Tibial nerve (tissue), 4 donors: ENCODE measurements around the gene NFIA. TPM values are rescaled to one million over a fixed set of nuclear protein-coding genes. Genes with fewer than 3 reads are reported as not detected.

Experiments
- DNase-seq, 2 donors: peaks; one replicate each; pipeline ENCODE4 v3.0.0-alpha.2; 2019; ENCODE audit warnings: low spot score in 2 of 2
- H3K27ac ChIP-seq, 4 donors: fragments of 200-600 bp; sonication (generic) in 3 of 4; one replicate each; pipeline ENCODE4 v1.5.1; 2017 to 2019; ENCODE audit warnings: mild to moderate bottlenecking in 1 of 4
- H3K27me3 ChIP-seq, 2 donors: fragments of 200-600 bp; sonication (generic) in 1 of 2; one replicate each; pipeline versions ENCODE4 v1.5.1 to v1.6.0; 2017 to 2019
- H3K36me3 ChIP-seq, 3 donors: fragments of 200-600 bp; sonication (generic); one replicate each; pipeline ENCODE4 v1.5.1; 2018 to 2019
- H3K4me1 ChIP-seq, 4 donors: fragments of 200-600 bp; sonication (generic) in 3 of 4; one replicate each; pipeline ENCODE4 v1.5.1; 2017 to 2019
- H3K4me3 ChIP-seq, 4 donors: fragments of 200-600 bp; sonication (generic) in 3 of 4; one replicate each; pipeline ENCODE4 v1.5.1; 2017 to 2019; ENCODE audit warnings: mild to moderate bottlenecking in 1 of 4, moderate library complexity in 1 of 4
- H3K9me3 ChIP-seq, 4 donors: fragments of 200-600 bp; sonication (generic) in 3 of 4; one replicate each; pipeline ENCODE4 v1.5.1; 2017 to 2019
- CTCF ChIP-seq, 5 experiments: fragments of 200-600 bp in 3 of 5; fragments of 450-650 bp in 2 of 5; sonication (generic) in 3 of 5; IDR thresholded peaks; one replicate each; pipeline ENCODE4 v1.5.1; 2016 to 2019; ENCODE audit warnings: antibody characterized with exemption in 5 of 5, mild to moderate bottlenecking in 3 of 5, moderate library complexity in 2 of 5
- EP300 ChIP-seq, 2 donors: sonication (generic); formaldehyde crosslinking; IDR thresholded peaks; one replicate each; pipeline ENCODE4 v1.6.1; 2017; ENCODE audit warnings: antibody characterized with exemption in 2 of 2, mild to moderate bottlenecking in 1 of 2
- POLR2A ChIP-seq, 2 donors: fragments of 450-650 bp; IDR thresholded peaks; one replicate each; pipeline ENCODE4 v1.6.1; 2017; ENCODE audit warnings: antibody characterized with exemption in 2 of 2, mild to moderate bottlenecking in 2 of 2, moderate library complexity in 2 of 2
- WGBS, 2 donors: methylation state at CpG; one replicate each; pipeline ENCODE4 v1.1.5; 2018; 5-methylcytosine and 5-hydroxymethylcytosine counted together
- total RNA-seq, 4 donors: library from RNA; depleted of rRNA; stranded (reverse); fragments of >200 nt; gene quantifications; one replicate each; pipeline ENCODE4 v1.1.0, GENCODE V29; 2016

The NFIA gene
- total RNA-seq, 4 donors from 2014 or later = 71.2 to 81.4 (median 75.7) TPM

- Histone ChIP-seq H3K4me3 (no peak overlapping the region), H3K9me3 (peaks cover 0 to 10% (median 3%) of the 10 kb centered on the region in 4 donors), H3K36me3 (peaks cover 0 to 45% (median 0%) of the 10 kb centered on the region in 3 donors), H3K4me1 (peaks cover 0 to 26% (median 4%) of the 10 kb centered on the region in 4 donors), H3K27me3 (no peaks in the 10 kb centered on the region), H3K27ac (no peak overlapping the region)
- TF ChIP-seq EP300 (IDR thresholded peaks at IDR 0.05) = no peak
- no peak for TF ChIP-seq POLR2A (IDR thresholded peaks at IDR 0.05)
- TF ChIP-seq CTCF (IDR thresholded peaks at IDR 0.05) = no peak
- WGBS, 2 donors = 62 to 66% methylated on average over 4 of the region's 4 CpGs
- no peak for DNase-seq
These were observed 309.4 kb downstream of the NFIA start for GRCh38 chr1:61391730-61392129.

- Histone ChIP-seq H3K27me3 (no peaks in the 10 kb centered on the region), H3K4me1 (peaks cover 0 to 28% (median 4%) of the 10 kb centered on the region in 4 donors), H3K9me3 (peaks cover 0 to 10% (median 3%) of the 10 kb centered on the region in 4 donors), H3K27ac (peak overlapping the region in 1 of 4 donors; percentile 23), H3K36me3 (peaks cover 0 to 39% (median 0%) of the 10 kb centered on the region in 3 donors), H3K4me3 (no peak overlapping the region)
- DNase-seq = no peak
- TF ChIP-seq POLR2A (IDR thresholded peaks at IDR 0.05) (no peak), EP300 (IDR thresholded peaks at IDR 0.05) (no peak), CTCF (IDR thresholded peaks at IDR 0.05) (no peak)
- WGBS, 2 donors = 84 to 88% methylated on average over 11 of the region's 11 CpGs
These were observed 310.3 kb downstream of the NFIA start for GRCh38 chr1:61392409-61393242.

- H3K27me3 ChIP-seq = no peaks in the 10 kb centered on the region
- H3K4me1 ChIP-seq = peaks cover 0 to 34% (median 4%) of the 10 kb centered on the region in 4 donors
- H3K4me3 ChIP-seq = no peak overlapping the region
- H3K36me3 ChIP-seq = peaks cover 0 to 29% (median 0%) of the 10 kb centered on the region in 3 donors
- WGBS, 2 donors = 51 to 62% methylated on average over 3 of the region's 3 CpGs
- H3K27ac ChIP-seq = peak overlapping the region in 2 of 4 donors; percentile 15 to 32
- no peak for DNase-seq
- no peak for TF ChIP-seq CTCF (IDR thresholded peaks at IDR 0.05)
- no peak for TF ChIP-seq EP300 (IDR thresholded peaks at IDR 0.05)
- TF ChIP-seq POLR2A (IDR thresholded peaks at IDR 0.05) = no peak
- peaks cover 0 to 9% (median 2%) of the 10 kb centered on the region in 4 donors for H3K9me3 ChIP-seq
These were observed 311.2 kb downstream of the NFIA start for GRCh38 chr1:61393575-61393974.

- H3K9me3 ChIP-seq = no peaks in the 10 kb centered on the region
- no peak for TF ChIP-seq POLR2A (IDR thresholded peaks at IDR 0.05)
- no peak for TF ChIP-seq CTCF (IDR thresholded peaks at IDR 0.05)
- TF ChIP-seq EP300 (IDR thresholded peaks at IDR 0.05) = no peak
- H3K4me3 ChIP-seq = no peak overlapping the region
- H3K4me1 ChIP-seq = peaks cover 0 to 48% (median 11%) of the 10 kb centered on the region in 4 donors
- H3K27me3 ChIP-seq = no peaks in the 10 kb centered on the region
- H3K27ac ChIP-seq = no peak overlapping the region
- peaks cover 0 to 12% (median 0%) of the 10 kb centered on the region in 3 donors for H3K36me3 ChIP-seq
- whole genome bisulfite sequencing, 2 donors = 86 to 91% methylated on average over 6 of the region's 6 CpGs
- DNase-seq = no peak
These were observed 312.9 kb downstream of the NFIA start for GRCh38 chr1:61395146-61395800.

- no peak for TF ChIP-seq EP300 (IDR thresholded peaks at IDR 0.05)
- TF ChIP-seq POLR2A (IDR thresholded peaks at IDR 0.05) = no peak
- no peak for TF ChIP-seq CTCF (IDR thresholded peaks at IDR 0.05)
- no peak overlapping the region for H3K27ac ChIP-seq
- peaks cover 0 to 42% (median 11%) of the 10 kb centered on the region in 4 donors for H3K4me1 ChIP-seq
- DNase-seq = no peak
- H3K27me3 ChIP-seq = no peaks in the 10 kb centered on the region
- H3K4me3 ChIP-seq = no peak overlapping the region
- H3K9me3 ChIP-seq = no peaks in the 10 kb centered on the region
- peaks cover 0 to 10% (median 0%) of the 10 kb centered on the region in 3 donors for H3K36me3 ChIP-seq
- 79 to 90% methylated on average over 6 of the region's 6 CpGs for WGBS, 2 donors
These were observed 315.1 kb downstream of the NFIA start for GRCh38 chr1:61397495-61397894.
